ENCODE measurements around the gene DUSP12.

Gene DUSP12

GRCh38 chr1:161722406-161722805, 27.2 kb upstream of the DUSP12 start:
- TF ChIP-seq CTCF (IDR thresholded peaks at IDR 0.05; ENCODE audit: low read depth, low read length): no peak
- H3K4me3 ChIP-seq (ENCODE audit: low read depth, low read length): no peak overlapping the region

- no peak overlapping the region for H3K4me3 ChIP-seq (ENCODE audit: low read depth, low read length)
- TF ChIP-seq CTCF (IDR thresholded peaks at IDR 0.05; ENCODE audit: low read depth, low read length): no peak
These were observed 26.0 kb upstream of the DUSP12 start for GRCh38 chr1:161723459-161724141.

- peak overlapping the region; percentile 78 for H3K4me3 ChIP-seq (ENCODE audit: low read depth, low read length)
These were observed 24.2 kb upstream of the DUSP12 start for GRCh38 chr1:161725258-161725907.

- peak; percentile 50 for TF ChIP-seq CTCF (IDR thresholded peaks at IDR 0.05; ENCODE audit: low read depth, low read length)
- H3K4me3 ChIP-seq (ENCODE audit: low read depth, low read length): peak overlapping the region; percentile 78
These were observed 23.6 kb upstream of the DUSP12 start for GRCh38 chr1:161725908-161726472.

- H3K4me3 ChIP-seq (ENCODE audit: low read depth, low read length): peak overlapping the region; percentile 78
- TF ChIP-seq CTCF (IDR thresholded peaks at IDR 0.05; ENCODE audit: low read depth, low read length): no peak
These were observed 22.9 kb upstream of the DUSP12 start for GRCh38 chr1:161726473-161727255.

- peak overlapping the region; percentile 78 for H3K4me3 ChIP-seq (ENCODE audit: low read depth, low read length)
- no peak for TF ChIP-seq CTCF (IDR thresholded peaks at IDR 0.05; ENCODE audit: low read depth, low read length)
These were observed 22.2 kb upstream of the DUSP12 start for GRCh38 chr1:161727256-161727924.
